GM21619 (cell line): ENCODE results near the gene KCNQ1OT1.
"Not testable (repeated sequence)": the region's sequence is repeated elsewhere in the genome, so short reads cannot be mapped to it uniquely, and the experiment has no call there.

Experiments
- ATAC-seq: cut with Tn5 transposase; IDR thresholded peaks from one replicate; pipeline ENCODE4 v1.9.1; 2021; ENCODE audit not compliant: unreplicated experiment

The KCNQ1OT1 gene

GRCh38 chr11:2655016-2655719 lies 44.6 kb downstream of the KCNQ1OT1 start:
- ATAC-seq, result no peak

- ATAC-seq, result no peak
These were observed 45.7 kb downstream of the KCNQ1OT1 start for GRCh38 chr11:2653930-2654739.

- ATAC-seq, result no peak
These were observed 46.6 kb downstream of the KCNQ1OT1 start for GRCh38 chr11:2653198-2653551.

- ATAC-seq, result no peak
These were observed 47.2 kb downstream of the KCNQ1OT1 start for GRCh38 chr11:2652333-2653197.

- ATAC-seq, result no peak
These were observed 47.9 kb downstream of the KCNQ1OT1 start for GRCh38 chr11:2651826-2652271.

GRCh38 chr11:2651054-2651617 lies 48.7 kb downstream of the KCNQ1OT1 start:
- no peak for ATAC-seq

GRCh38 chr11:2650343-2650867 lies 49.4 kb downstream of the KCNQ1OT1 start:
- no peak for ATAC-seq

GRCh38 chr11:2649848-2650247 lies 49.9 kb downstream of the KCNQ1OT1 start:
- no peak for ATAC-seq

GRCh38 chr11:2649400-2649799 lies 50.4 kb downstream of the KCNQ1OT1 start:
- no peak for ATAC-seq

GRCh38 chr11:2647953-2648352 lies 51.8 kb downstream of the KCNQ1OT1 start:
- ATAC-seq, result no peak

- ATAC-seq, result no peak
These were observed 52.6 kb downstream of the KCNQ1OT1 start for GRCh38 chr11:2647167-2647566.

GRCh38 chr11:2645779-2646118 lies 54.0 kb downstream of the KCNQ1OT1 start:
- ATAC-seq, result no peak

- ATAC-seq, result no peak
These were observed 54.7 kb downstream of the KCNQ1OT1 start for GRCh38 chr11:2644844-2645778.

- ATAC-seq, result no peak
These were observed 56.0 kb downstream of the KCNQ1OT1 start for GRCh38 chr11:2643746-2644145.

GRCh38 chr11:2641623-2642022 lies 58.2 kb downstream of the KCNQ1OT1 start:
- ATAC-seq, result no peak

GRCh38 chr11:2639763-2640162 lies 60.0 kb downstream of the KCNQ1OT1 start:
- not testable (repeated sequence) for ATAC-seq

- no peak for ATAC-seq
These were observed 68.6 kb downstream of the KCNQ1OT1 start for GRCh38 chr11:2631161-2631560.

- ATAC-seq, result no peak
These were observed 69.1 kb downstream of the KCNQ1OT1 start for GRCh38 chr11:2630679-2631078.

GRCh38 chr11:2625183-2625582 lies 74.6 kb downstream of the KCNQ1OT1 start:
- ATAC-seq, result no peak

GRCh38 chr11:2621894-2622293 lies 77.9 kb downstream of the KCNQ1OT1 start:
- no peak for ATAC-seq
